GM19193 (cell line): Measurements from ENCODE around the gene MCEMP1.

Source experiments
- POLR2A ChIP-seq: IDR thresholded peaks from 4 replicates; pipeline ENCODE4 v1.6.1; 2011; ENCODE audit not compliant: insufficient read depth, insufficient read length; ENCODE audit errors: extremely low read depth

The MCEMP1 gene

DNA sequence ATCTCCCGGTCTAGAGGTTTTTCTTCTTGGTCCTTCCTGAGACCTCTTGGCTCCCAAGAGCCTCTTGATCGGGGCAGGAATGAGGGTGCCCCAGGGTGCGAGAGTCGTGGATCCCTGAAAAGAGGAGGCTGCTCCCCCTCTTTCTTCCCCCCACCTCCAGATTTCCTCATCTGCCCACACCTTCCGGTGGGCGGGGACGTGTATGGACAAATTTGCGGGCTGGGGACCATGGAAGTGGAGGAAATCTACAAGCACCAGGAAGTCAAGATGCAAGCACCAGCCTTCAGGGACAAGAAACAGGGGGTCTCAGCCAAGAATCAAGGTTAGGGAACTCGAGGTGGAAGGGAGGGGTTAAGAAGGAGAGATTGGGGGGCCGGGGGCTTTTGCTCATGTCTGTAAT lies at the start of gene MCEMP1:
Gene MCEMP1, plus strand, starts transcription at position 237 of the 400 bp plus-strand sequence. Its CDS starts 31 bp downstream, at position 268.
- no peak for TF ChIP-seq POLR2A

GRCh38 chr19:7627166-7627565 lies 49.7 kb upstream of the MCEMP1 start:
- no peak for TF ChIP-seq POLR2A

DNA sequence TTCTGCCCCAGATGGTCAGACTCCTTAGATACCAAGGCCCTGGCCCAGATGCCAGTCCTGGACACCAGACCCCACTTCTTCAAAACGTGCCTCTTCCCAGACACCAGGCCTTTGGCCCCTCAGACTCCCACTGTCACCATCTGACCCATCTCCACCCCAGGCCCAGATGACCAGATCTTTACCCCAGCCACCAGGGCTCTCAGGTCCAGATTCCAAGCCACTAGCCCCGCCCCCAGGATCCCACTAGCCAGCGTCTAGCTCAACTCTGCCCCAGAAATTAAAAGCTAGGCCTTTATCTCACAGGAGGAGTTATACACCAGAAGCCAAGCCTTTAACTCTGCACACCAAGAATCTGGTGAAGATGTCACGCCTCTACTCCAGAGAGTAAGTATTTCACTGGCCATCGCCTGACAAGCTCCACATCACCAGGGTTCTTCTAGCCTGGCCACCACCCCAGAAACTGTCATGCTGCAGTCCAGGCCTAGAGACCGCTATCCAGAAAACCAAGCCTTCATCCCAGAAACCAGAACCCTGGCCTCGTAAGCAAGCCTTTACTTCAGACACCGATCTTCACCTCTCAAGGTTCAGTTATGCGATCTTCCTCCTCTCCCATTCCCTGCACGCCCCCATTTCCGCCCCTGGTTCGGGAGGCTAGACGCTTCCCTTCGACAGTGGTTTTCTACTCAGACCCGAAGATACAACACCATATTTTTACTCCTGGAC lies 48.1 kb upstream of the MCEMP1 start:
- no peak for TF ChIP-seq POLR2A

DNA sequence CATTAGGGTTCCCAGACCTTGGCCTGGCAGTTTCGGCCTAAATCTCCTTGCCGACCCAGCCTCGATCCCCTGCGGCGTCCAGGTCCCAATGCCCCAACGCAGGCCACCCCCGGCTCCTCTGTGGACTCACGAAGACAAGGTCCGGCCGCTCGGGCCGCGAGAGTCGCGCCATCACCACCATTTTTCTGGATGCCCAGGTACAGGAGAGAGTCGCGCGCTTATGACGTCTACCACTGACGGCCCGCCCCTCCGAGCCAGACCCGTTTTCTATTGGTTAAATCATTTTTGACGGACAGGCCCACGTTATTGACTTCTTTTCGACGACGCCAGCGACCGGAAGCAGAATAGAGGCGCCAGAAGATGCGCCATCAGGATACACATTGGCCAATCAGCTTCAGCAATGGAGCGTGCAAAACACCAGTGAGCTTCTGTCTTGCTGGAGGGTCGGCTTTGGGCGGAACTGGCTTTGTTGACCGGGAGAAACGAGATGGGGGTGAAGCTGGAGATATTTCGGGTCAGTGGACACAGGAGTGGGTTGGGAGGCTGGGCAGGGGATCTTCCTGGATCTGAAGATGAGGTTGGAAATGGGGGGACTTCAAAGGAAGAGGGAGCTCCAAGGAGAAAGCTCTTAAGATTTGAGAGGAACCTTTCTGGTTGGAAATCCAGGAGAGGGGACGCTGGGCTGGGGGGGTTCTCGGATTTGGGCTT lies 47.4 kb upstream of the MCEMP1 start, which contains the start of the genes PET100 and XAB2:
Gene PET100, plus strand, starts transcription at position 447 of the 708 bp plus-strand sequence. Its CDS starts 41 bp downstream, at position 488.
Gene XAB2, minus strand, starts transcription at position 199 of the 708 bp plus-strand sequence. Its CDS starts 18 bp downstream, at position 181.
- peak; percentile 70 for TF ChIP-seq POLR2A

GRCh38 chr19:7631577-7631976 lies 45.3 kb upstream of the MCEMP1 start:
- TF ChIP-seq POLR2A: no peak

GRCh38 chr19:7632340-7633203 lies 44.3 kb upstream of the MCEMP1 start:
- TF ChIP-seq POLR2A: no peak

- TF ChIP-seq POLR2A: no peak
Observed at GRCh38 chr19:7633698-7634097, 43.2 kb upstream of the MCEMP1 start, which contains the start of gene PCP2. Gene PCP2 (minus strand): TSS chr19:7633719. CDS start chr19:7633457, 262 bp downstream.

DNA sequence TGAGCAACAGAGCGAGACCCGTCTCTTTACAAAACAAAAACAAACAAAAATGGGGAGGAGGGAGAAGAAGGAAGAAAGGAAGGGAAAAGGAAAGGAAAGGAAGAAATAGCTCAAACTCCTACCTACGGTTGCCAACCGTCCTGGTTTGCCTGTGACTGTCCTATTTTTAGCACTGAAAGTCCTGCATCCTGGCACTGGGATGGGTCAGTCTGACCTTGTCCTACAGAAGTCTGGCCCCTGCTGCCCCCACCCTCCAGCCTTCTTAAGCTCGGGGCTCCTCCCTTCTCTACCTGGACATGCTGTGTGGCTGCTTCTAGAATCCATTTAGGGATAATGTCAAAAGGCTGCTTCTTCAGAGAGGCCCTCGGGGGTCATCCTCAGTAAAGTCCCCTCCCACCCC lies 41.2 kb upstream of the MCEMP1 start:
- TF ChIP-seq POLR2A: no peak

DNA sequence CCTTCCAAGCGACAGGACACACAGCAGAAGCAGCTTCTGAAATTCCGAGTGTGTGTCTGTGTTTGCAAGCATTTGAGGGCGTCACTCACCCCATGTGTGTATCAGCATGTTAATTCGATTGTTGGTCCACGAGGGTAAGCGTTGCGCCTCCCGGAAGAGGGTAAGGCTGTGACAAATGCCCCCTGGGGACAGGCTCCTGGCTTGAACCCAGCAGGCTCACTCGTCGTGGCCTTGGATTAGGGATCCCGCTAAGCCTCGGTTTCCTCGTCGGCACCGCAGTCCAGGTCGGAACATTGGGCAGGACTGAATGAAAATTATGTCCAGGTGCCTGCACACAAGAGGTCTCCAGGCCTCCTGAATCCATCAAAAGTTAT lies 40.6 kb upstream of the MCEMP1 start:
- no peak for TF ChIP-seq POLR2A

- TF ChIP-seq POLR2A: peak; percentile 90
Observed at GRCh38 chr19:7636691-7637373, 40.1 kb upstream of the MCEMP1 start, which contains the start of gene STXBP2. Gene STXBP2 (plus strand): TSS chr19:7637110. CDS start chr19:7637150, 40 bp downstream.

DNA sequence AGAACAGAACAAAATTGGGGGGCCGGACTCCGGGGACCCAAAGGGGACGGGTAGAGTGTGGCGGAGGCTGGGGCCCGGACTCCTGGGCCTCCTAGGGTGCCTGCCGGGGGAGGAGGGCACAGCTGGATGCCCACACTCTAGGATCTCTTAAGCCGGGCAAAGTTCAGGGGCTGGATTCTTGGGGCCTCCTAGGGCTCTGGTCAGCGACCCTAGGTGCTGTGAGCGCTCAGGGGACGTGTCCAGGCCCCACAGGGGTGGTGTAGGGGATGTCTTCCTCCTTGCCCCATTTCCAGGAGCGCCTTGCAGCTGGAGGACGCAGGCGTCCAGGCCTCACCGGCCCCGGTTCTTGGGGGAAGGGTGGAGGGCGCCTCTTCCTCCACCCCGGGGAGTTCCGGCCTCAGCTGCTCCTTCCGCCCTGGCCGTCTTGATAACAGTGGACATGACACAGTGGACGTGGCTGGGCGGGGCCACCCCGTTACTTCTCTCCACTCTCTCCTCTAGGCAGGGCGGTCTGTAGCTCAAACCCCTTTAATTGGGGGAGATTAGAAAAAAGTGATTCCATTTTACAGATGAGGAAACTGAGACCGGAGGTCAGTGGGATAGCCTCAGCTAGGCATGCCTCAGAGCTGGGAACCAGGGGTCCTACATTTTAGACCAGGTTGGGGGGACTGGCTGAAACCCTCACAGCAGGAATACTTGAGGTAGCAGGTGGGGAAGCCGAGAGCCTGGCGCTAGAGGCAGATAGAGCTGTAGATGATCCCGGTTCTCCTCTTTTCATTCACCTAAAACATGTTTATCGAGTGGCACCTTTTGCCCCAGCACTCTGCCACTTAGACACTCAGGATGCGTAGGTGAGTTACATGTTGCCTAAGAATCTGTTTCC lies 39.3 kb upstream of the MCEMP1 start:
- no peak for TF ChIP-seq POLR2A

- TF ChIP-seq POLR2A: no peak
Observed at GRCh38 chr19:7638802-7639465, 38.0 kb upstream of the MCEMP1 start.

- TF ChIP-seq POLR2A: no peak
Observed at GRCh38 chr19:7639863-7640348, 37.0 kb upstream of the MCEMP1 start.

- TF ChIP-seq POLR2A: no peak
Observed at GRCh38 chr19:7640803-7641202, 36.1 kb upstream of the MCEMP1 start.
